Lower lobe of right lung (tissue), 2 donors: Measurements from ENCODE around the gene TSEN54. TPM values are rescaled to one million over a fixed set of nuclear protein-coding genes. Genes with fewer than 3 reads are reported as not detected.

ENCODE experiments used
- ATAC-seq, 2 donors: fragments of 200-7000 bp; cut with Tn5 transposase; one replicate each; pipeline ENCODE4 v1.9.1; 2020 to 2022; ENCODE audit warnings: mild to moderate bottlenecking in 2 of 2, moderate library complexity in 2 of 2
- DNase-seq: peaks from one replicate; pipeline ENCODE4 v3.0.0-alpha.2; 2020
- H3K27ac ChIP-seq: fragments of 200-600 bp; one replicate; pipeline ENCODE4 v1.8.0; 2022
- H3K27me3 ChIP-seq: fragments of 200-600 bp; one replicate; pipeline ENCODE4 v1.8.0; 2022; ENCODE audit warnings: low read depth
- H3K36me3 ChIP-seq: fragments of 200-600 bp; one replicate; pipeline ENCODE4 v1.8.0; 2022; ENCODE audit warnings: mild to moderate bottlenecking
- H3K4me1 ChIP-seq: fragments of 200-600 bp; one replicate; pipeline ENCODE4 v1.8.0; 2022
- H3K4me3 ChIP-seq: fragments of 200-600 bp; one replicate; pipeline ENCODE4 v1.8.0; 2022; ENCODE audit warnings: mild to moderate bottlenecking
- H3K9me3 ChIP-seq: fragments of 200-600 bp; one replicate; pipeline ENCODE4 v1.8.0; 2022
- intact Hi-C: fragments of 100-400 bp; cut with DNase I; formaldehyde crosslinking; loops from one replicate; pipeline ENCODE4 v1.11.0; 2022
- total RNA-seq: library from RNA; stranded (reverse); fragmentation: NEBNext Ultra II Directional; extraction: Animal tissue kit (Norgen Biotek cat#: 25700); gene quantifications from one replicate; pipeline ENCODE4 v1.2.1, GENCODE V29; 2021
- TF ChIP-seq, protein P1 (sequence below): fragments of 200-600 bp; IDR thresholded peaks from one replicate; pipeline ENCODE4 v1.8.0; 2022; ENCODE audit warnings: antibody characterized with exemption, mild to moderate bottlenecking
- donor health status: DM: no; HTN: yes; CAD: no; lungs with severe emphysema.

Gene TSEN54
- total RNA-seq, 1 donor from 2014 or later: 20.4 TPM

DNA sequence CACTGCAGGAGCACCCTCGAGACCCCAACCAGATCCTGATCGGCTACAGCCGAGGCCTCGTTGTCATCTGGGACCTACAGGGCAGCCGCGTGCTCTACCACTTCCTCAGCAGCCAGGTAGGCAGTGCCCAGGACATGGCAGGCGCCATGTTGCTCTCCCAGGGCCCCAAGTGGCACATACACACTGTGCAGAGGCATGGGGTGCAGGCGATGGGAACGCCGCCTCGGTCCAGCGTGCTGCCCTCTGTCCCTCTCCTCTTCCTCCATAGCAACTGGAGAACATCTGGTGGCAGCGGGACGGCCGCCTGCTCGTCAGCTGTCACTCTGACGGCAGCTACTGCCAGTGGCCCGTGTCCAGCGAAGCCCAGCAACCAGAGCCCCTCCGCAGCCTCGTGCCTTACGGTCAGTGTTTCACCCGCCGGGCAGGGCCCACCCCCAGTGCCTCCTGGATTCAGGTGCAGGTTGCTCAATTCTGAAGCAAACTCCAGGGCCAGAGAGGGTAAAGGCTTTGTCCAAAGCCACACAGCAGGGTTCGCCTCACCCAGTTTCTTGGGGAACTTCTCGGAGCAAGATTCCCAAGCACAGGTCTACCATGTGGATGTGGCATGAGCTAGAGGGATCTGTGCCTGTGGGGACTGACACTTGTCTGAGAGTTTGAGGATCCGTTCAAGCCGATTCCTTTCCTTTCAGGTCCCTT, 46.9 kb downstream of the TSEN54 start:
- TF ChIP-seq, protein P1, sequence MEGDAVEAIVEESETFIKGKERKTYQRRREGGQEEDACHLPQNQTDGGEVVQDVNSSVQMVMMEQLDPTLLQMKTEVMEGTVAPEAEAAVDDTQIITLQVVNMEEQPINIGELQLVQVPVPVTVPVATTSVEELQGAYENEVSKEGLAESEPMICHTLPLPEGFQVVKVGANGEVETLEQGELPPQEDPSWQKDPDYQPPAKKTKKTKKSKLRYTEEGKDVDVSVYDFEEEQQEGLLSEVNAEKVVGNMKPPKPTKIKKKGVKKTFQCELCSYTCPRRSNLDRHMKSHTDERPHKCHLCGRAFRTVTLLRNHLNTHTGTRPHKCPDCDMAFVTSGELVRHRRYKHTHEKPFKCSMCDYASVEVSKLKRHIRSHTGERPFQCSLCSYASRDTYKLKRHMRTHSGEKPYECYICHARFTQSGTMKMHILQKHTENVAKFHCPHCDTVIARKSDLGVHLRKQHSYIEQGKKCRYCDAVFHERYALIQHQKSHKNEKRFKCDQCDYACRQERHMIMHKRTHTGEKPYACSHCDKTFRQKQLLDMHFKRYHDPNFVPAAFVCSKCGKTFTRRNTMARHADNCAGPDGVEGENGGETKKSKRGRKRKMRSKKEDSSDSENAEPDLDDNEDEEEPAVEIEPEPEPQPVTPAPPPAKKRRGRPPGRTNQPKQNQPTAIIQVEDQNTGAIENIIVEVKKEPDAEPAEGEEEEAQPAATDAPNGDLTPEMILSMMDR: no peak

DNA sequence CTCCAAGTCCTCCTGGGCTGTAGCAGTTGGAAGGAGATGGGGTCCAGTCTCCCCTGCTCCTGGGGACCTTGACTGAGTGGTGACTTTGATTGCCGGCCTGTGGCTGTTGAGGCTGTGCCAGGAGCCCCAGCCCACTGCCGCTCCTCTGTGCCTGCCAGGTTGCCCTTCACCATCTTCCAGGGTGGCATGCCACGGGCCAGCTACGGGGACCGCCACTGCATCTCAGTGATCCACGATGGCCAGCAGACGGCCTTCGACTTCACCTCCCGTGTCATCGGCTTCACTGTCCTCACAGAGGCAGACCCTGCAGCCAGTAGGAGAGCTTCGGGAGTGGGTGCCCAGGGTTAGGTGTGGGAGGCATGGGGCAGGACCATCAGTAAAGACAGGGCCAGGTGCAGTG, 47.9 kb downstream of the TSEN54 start:
- Histone ChIP-seq H3K27me3 (no peaks in the 10 kb centered on the region), H3K9me3 (no peaks in the 10 kb centered on the region), H3K4me1 (no peaks in the 10 kb centered on the region), H3K36me3 (peaks cover 61% of the 10 kb centered on the region), H3K4me3 (no peak overlapping the region), H3K27ac (no peak overlapping the region)
- DNase-seq: no peak
- TF ChIP-seq, protein P1: no peak
- ATAC-seq: no peak
- intact Hi-C loops: no loop called here

More for the DNA sequence above, 46.9 kb downstream of the TSEN54 start:
- Histone ChIP-seq H3K4me3 (no peak overlapping the region), H3K4me1 (peaks cover 1% of the 10 kb centered on the region), H3K27me3 (no peaks in the 10 kb centered on the region), H3K27ac (no peak overlapping the region), H3K9me3 (no peaks in the 10 kb centered on the region), H3K36me3 (peaks cover 55% of the 10 kb centered on the region)
- no peak for DNase-seq
- intact Hi-C loops: no loop called here
- ATAC-seq: no peak

DNA sequence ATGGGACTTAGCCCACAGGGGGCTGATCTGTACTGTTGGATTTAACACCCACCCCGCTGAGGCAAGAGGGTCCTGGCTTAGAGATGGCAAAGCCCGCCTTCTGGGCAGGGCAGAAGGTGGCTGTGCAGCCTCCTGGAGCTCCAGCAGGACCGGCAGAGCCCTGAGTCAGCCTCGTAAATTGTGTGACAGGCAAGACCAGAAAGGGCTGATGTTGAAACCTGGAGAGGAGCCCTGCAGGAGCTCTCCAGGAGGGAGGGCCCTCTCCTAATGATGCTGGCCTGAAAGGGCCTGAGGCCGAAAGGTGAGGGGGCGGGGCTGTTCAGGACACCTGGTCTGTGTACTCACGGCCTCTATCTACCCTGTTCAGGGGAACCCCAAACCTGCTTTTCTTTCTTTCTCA, 48.7 kb downstream of the TSEN54 start:
- H3K27ac ChIP-seq: no peak overlapping the region
- no peak overlapping the region for H3K4me3 ChIP-seq
- TF ChIP-seq, protein P1: no peak
- no peaks in the 10 kb centered on the region for H3K4me1 ChIP-seq
- no peaks in the 10 kb centered on the region for H3K27me3 ChIP-seq
- ATAC-seq: peak in 1 of 2 donors; percentile 51
- peaks cover 62% of the 10 kb centered on the region for H3K36me3 ChIP-seq
- intact Hi-C loops: no loop called here
- DNase-seq: no peak
- H3K9me3 ChIP-seq: no peaks in the 10 kb centered on the region

DNA sequence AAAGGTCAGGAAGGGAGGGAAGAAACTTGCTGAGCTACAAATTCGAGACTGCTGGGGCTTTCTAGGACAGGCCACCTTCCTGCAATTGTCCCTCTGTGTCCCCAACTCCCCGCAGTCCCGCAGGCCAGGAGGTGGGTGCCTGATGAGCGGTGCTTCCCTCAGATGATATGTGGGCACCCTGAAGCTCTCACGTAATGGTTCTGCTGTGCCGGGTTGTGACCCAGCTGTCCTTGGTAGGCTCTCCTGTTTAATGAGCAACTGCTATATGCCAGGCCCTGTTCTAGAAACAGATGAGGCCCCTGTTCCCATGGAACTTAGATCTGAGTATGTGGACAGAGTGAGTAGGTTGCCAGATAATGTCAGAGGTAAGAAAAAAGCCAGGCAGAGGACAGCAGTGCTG, 49.3 kb downstream of the TSEN54 start:
- Histone ChIP-seq H3K36me3 (peaks cover 67% of the 10 kb centered on the region), H3K4me3 (no peak overlapping the region), H3K4me1 (no peaks in the 10 kb centered on the region), H3K27me3 (no peaks in the 10 kb centered on the region), H3K9me3 (no peaks in the 10 kb centered on the region), H3K27ac (no peak overlapping the region)
- TF ChIP-seq, protein P1: no peak
- no peak for DNase-seq
- intact Hi-C loops: no loop called here
- ATAC-seq: no peak

DNA sequence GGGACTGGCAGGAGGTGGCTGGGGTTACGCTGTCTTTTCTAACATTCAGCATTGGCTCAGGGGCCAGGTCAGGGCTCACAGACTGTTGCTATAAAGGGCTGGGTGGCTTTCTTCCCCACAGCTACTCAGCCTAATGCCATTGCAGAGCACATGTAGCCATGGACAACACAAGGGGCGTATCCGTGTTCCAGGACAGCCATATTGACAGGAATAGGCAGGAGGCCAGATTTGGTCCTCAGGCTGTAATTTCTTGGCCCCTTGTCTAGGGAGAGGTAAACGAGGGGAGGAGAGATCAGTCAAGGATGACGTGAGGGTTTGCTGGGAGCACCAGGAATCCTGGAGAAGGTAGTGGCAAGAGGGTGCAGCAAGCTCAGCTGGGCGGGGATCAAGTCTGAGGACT, 50.1 kb downstream of the TSEN54 start:
- DNase-seq (no peak), ATAC-seq (no peak)
- H3K27me3 ChIP-seq: no peaks in the 10 kb centered on the region
- no peaks in the 10 kb centered on the region for H3K9me3 ChIP-seq
- intact Hi-C loops: no loop called here
- TF ChIP-seq, protein P1: no peak
- no peaks in the 10 kb centered on the region for H3K4me1 ChIP-seq
- H3K36me3 ChIP-seq: peaks cover 74% of the 10 kb centered on the region
- no peak overlapping the region for H3K27ac ChIP-seq
- no peak overlapping the region for H3K4me3 ChIP-seq
